Tibial nerve (tissue), 4 donors: ENCODE data around the gene GRIK4. TPM values are rescaled to one million over a fixed set of nuclear protein-coding genes. Genes with fewer than 3 reads are reported as not detected.

Experiments used
- DNase-seq, 2 donors: peaks; one replicate each; pipeline ENCODE4 v3.0.0-alpha.2; 2019; ENCODE audit warnings: low spot score in 2 of 2
- H3K27ac ChIP-seq, 4 donors: fragments of 200-600 bp; sonication (generic) in 3 of 4; one replicate each; pipeline ENCODE4 v1.5.1; 2017 to 2019; ENCODE audit warnings: mild to moderate bottlenecking in 1 of 4
- H3K27me3 ChIP-seq, 2 donors: fragments of 200-600 bp; sonication (generic) in 1 of 2; one replicate each; pipeline versions ENCODE4 v1.5.1 to v1.6.0; 2017 to 2019
- H3K36me3 ChIP-seq, 3 donors: fragments of 200-600 bp; sonication (generic); one replicate each; pipeline ENCODE4 v1.5.1; 2018 to 2019
- H3K4me1 ChIP-seq, 4 donors: fragments of 200-600 bp; sonication (generic) in 3 of 4; one replicate each; pipeline ENCODE4 v1.5.1; 2017 to 2019
- H3K4me3 ChIP-seq, 4 donors: fragments of 200-600 bp; sonication (generic) in 3 of 4; one replicate each; pipeline ENCODE4 v1.5.1; 2017 to 2019; ENCODE audit warnings: mild to moderate bottlenecking in 1 of 4, moderate library complexity in 1 of 4
- H3K9me3 ChIP-seq, 4 donors: fragments of 200-600 bp; sonication (generic) in 3 of 4; one replicate each; pipeline ENCODE4 v1.5.1; 2017 to 2019
- EP300 ChIP-seq, 2 donors: sonication (generic); formaldehyde crosslinking; IDR thresholded peaks; one replicate each; pipeline ENCODE4 v1.6.1; 2017; ENCODE audit warnings: antibody characterized with exemption in 2 of 2, mild to moderate bottlenecking in 1 of 2
- POLR2A ChIP-seq, 2 donors: fragments of 450-650 bp; IDR thresholded peaks; one replicate each; pipeline ENCODE4 v1.6.1; 2017; ENCODE audit warnings: antibody characterized with exemption in 2 of 2, mild to moderate bottlenecking in 2 of 2, moderate library complexity in 2 of 2
- WGBS, 2 donors: methylation state at CpG; one replicate each; pipeline ENCODE4 v1.1.5; 2018; 5-methylcytosine and 5-hydroxymethylcytosine counted together
- total RNA-seq, 4 donors: library from RNA; depleted of rRNA; stranded (reverse); fragments of >200 nt; gene quantifications; one replicate each; pipeline ENCODE4 v1.1.0, GENCODE V29; 2016
- TF ChIP-seq, protein P1 (sequence below), 5 experiments: fragments of 200-600 bp in 3 of 5; fragments of 450-650 bp in 2 of 5; sonication (generic) in 3 of 5; IDR thresholded peaks; one replicate each; pipeline ENCODE4 v1.5.1; 2016 to 2019; ENCODE audit warnings: antibody characterized with exemption in 5 of 5, mild to moderate bottlenecking in 3 of 5, moderate library complexity in 2 of 5

The GRIK4 gene
- total RNA-seq, 4 donors from 2014 or later: 0.22 to 0.98 TPM; not detected in 2

DNA sequence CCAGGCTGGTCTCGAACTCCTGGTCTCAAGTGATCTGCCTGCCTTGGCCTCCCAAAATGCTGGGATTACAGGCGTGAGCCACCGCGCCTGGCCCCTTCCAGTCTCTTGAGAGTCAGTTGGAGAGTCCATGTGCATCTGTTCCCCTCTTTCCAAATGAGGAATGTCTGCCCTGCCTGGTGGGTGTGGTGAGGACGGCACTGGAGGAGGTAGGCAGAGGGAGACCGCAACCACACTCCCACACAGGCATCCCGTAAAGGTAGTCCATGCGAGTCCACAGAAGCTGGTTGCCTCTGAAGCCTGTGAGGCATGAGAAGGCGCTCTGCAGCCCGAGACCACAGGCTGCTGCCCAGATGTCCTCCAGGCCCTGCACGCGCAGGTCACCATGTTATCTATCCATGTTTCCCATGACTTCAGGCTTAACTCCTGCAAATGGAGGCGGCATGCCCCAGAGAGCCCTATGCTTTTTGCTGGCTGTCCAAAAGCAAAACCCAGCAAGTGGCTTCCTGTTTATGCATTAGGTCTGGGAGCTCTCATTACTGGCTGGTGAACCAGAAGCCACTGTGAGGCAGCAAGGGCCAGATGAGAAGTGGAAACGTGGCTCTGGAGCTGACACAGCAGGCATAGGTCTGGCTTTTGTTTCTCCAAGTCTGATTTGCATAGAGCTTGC lies 43.4 kb downstream of the GRIK4 start:
- Histone ChIP-seq H3K27ac (no peak overlapping the region), H3K9me3 (no peaks in the 10 kb centered on the region), H3K4me3 (no peak overlapping the region), H3K36me3 (no peaks in the 10 kb centered on the region), H3K4me1 (no peaks in the 10 kb centered on the region), H3K27me3 (no peaks in the 10 kb centered on the region)
- WGBS, 2 donors: 85 to 92% methylated on average over 12 of the region's 14 CpGs
- DNase-seq: no peak
- no peak for TF ChIP-seq EP300 (IDR thresholded peaks at IDR 0.05)
- TF ChIP-seq POLR2A (IDR thresholded peaks at IDR 0.05): no peak
- TF ChIP-seq, protein P1, sequence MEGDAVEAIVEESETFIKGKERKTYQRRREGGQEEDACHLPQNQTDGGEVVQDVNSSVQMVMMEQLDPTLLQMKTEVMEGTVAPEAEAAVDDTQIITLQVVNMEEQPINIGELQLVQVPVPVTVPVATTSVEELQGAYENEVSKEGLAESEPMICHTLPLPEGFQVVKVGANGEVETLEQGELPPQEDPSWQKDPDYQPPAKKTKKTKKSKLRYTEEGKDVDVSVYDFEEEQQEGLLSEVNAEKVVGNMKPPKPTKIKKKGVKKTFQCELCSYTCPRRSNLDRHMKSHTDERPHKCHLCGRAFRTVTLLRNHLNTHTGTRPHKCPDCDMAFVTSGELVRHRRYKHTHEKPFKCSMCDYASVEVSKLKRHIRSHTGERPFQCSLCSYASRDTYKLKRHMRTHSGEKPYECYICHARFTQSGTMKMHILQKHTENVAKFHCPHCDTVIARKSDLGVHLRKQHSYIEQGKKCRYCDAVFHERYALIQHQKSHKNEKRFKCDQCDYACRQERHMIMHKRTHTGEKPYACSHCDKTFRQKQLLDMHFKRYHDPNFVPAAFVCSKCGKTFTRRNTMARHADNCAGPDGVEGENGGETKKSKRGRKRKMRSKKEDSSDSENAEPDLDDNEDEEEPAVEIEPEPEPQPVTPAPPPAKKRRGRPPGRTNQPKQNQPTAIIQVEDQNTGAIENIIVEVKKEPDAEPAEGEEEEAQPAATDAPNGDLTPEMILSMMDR (IDR thresholded peaks at IDR 0.05): no peak

DNA sequence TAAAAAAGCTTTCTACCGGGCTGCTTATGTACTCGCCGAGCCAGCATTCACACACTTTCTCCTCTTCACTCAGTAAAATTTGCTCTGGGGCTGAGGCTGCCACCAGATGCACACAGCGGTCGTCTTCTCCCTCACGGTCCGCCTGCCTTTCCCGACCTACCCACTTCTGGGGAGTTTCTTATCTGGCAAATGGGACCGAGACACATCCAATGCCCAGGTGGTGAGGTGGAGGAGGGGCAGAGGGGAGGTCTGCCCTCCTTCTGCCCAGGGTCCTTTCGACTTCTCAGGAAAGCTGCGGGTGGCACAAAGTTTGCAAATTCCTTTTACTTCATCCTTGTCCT lies 43.9 kb downstream of the GRIK4 start:
- Histone ChIP-seq H3K4me3 (no peak overlapping the region), H3K27me3 (no peaks in the 10 kb centered on the region), H3K36me3 (no peaks in the 10 kb centered on the region), H3K4me1 (no peaks in the 10 kb centered on the region), H3K27ac (no peak overlapping the region), H3K9me3 (no peaks in the 10 kb centered on the region)
- DNase-seq: no peak
- WGBS, 2 donors: 69 to 73% methylated on average over 11 of the region's 11 CpGs
- TF ChIP-seq, protein P1 (IDR thresholded peaks at IDR 0.05): no peak
- TF ChIP-seq EP300 (IDR thresholded peaks at IDR 0.05) (no peak), POLR2A (IDR thresholded peaks at IDR 0.05) (no peak)

DNA sequence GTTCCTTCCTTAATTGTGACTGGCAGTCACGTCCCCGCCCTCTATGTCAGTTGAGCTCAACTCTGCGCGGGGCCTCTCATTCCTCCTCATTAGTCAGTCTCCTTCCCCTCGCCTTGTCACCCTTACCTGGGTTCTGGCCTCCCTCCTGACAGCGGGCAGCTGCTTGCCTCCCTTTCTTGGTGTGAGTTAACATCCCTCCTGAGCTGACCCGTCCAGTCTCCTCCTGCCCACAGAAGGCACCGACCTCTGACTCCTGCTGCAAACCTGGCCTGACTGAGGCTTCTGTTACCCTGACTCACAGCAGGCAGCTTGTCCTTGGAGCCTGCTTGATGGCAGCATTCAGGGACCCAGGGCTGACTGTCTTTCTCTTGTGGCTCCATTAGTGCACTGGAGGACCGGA lies 45.2 kb downstream of the GRIK4 start:
- no peaks in the 10 kb centered on the region for H3K4me1 ChIP-seq
- H3K4me3 ChIP-seq: no peak overlapping the region
- DNase-seq: no peak
- no peaks in the 10 kb centered on the region for H3K9me3 ChIP-seq
- whole genome bisulfite sequencing, 2 donors: 80 to 90% methylated on average over 9 of the region's 9 CpGs
- H3K27ac ChIP-seq: no peak overlapping the region
- H3K27me3 ChIP-seq: no peaks in the 10 kb centered on the region
- TF ChIP-seq, protein P1 (IDR thresholded peaks at IDR 0.05): no peak
- TF ChIP-seq EP300 (IDR thresholded peaks at IDR 0.05) (no peak), POLR2A (IDR thresholded peaks at IDR 0.05) (no peak)
- H3K36me3 ChIP-seq: no peaks in the 10 kb centered on the region

DNA sequence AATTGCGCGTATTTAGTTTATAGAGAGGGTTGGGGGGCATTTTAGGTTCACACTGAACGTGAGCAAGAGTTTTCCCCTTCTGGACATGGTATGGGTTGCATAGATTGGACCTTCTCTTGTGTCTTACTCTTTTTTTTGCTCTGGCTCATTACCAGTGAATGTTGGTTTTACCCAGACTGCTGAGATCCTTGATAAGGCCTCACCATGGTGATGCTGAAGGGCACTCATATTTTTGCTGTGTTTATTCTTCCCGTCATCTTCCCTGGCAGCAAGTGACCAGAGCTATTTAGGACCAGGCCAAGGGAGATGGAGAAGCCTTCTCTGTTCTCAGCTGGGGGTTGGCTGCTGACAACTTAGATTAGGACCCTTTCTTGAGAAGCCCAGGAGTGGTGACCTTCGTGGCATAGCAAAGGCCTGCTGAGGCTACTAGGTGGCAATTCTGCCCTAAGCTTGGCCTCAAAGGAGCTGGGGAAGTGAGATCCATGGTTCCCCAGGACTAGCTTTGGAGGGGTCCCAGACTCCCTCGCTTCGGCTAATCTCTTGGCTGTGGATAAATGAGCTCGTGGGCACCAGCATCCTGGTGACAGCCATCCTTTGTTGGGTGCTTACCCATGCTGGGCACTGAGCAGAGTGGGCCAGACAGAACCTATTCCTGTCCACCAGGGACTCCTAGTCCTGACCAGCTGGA lies 47.3 kb downstream of the GRIK4 start:
- H3K4me3 ChIP-seq: no peak overlapping the region
- H3K9me3 ChIP-seq: no peaks in the 10 kb centered on the region
- no peak for TF ChIP-seq EP300 (IDR thresholded peaks at IDR 0.05)
- no peak for TF ChIP-seq POLR2A (IDR thresholded peaks at IDR 0.05)
- TF ChIP-seq, protein P1 (IDR thresholded peaks at IDR 0.05): no peak
- H3K27me3 ChIP-seq: peaks cover 0 to under 1% of the 10 kb centered on the region in 2 donors
- H3K36me3 ChIP-seq: no peaks in the 10 kb centered on the region
- H3K4me1 ChIP-seq: peaks cover 0 to 5% (median 1%) of the 10 kb centered on the region in 4 donors
- H3K27ac ChIP-seq: no peak overlapping the region
- WGBS, 2 donors: 81 to 89% methylated on average over 7 to 8 of the region's 8 CpGs
- no peak for DNase-seq

DNA sequence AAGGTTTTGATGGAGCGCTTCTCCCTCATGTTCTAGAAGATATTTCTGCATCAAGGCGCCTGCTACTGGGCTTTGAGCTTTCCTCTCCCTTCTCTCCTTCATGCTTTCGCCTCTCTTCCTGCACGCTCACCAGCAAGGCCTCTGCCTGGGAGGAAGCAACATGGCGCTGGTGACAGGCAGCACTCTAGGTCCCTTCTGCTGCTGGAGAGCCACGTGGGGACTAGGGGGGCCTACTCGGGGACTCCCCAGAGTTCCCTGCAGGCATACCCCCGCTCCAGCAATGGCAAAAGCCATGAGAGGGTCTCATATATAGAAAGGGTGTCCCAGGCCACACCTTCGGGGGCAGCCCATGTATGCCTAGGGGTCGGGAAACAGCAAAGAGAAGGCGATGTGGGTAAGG lies 49.7 kb downstream of the GRIK4 start:
- Histone ChIP-seq H3K9me3 (no peaks in the 10 kb centered on the region), H3K27ac (no peak overlapping the region), H3K4me1 (peaks cover 0 to 29% (median 9%) of the 10 kb centered on the region in 4 donors), H3K4me3 (no peak overlapping the region), H3K36me3 (no peaks in the 10 kb centered on the region), H3K27me3 (peaks cover 0 to 9% of the 10 kb centered on the region in 2 donors)
- WGBS, 2 donors: 91 to 97% methylated on average over 11 of the region's 11 CpGs
- DNase-seq: no peak
- TF ChIP-seq, protein P1 (IDR thresholded peaks at IDR 0.05): no peak
- TF ChIP-seq POLR2A (IDR thresholded peaks at IDR 0.05) (no peak), EP300 (IDR thresholded peaks at IDR 0.05) (no peak)
